NCI-H146 (cell line): ENCODE data around the gene SVEP1.
"Not testable (repeated sequence)": the region's sequence is repeated elsewhere in the genome, so short reads cannot be mapped to it uniquely, and the experiment has no call there.

Source experiments
- DNase-seq: peaks from one replicate; lab custom pipeline; 2025; lab: John Stamatoyannopoulos, UW

SVEP1 gene

DNA sequence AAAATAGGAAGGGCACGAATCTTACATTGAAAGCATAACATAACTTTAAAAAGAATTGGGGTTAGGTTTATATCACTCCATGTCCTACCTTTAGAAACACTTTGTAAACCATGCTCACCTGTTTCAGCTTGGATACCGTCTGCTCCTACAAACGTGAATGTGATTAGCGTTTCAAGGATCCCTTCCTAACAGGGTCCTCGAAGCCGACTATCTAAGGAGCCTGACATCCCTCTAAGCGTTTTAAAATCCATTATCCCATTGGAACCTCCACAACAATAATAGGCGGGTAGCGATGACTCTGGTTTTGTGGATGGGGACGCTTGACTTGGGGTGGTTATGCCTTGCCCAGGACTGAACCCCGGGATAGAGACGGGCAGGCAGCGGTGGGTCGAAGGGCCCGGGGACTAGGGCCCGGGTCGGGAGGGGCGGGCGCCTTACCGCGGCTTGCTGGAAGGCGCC, 937 bp downstream of the SVEP1 start:
- no peak for DNase-seq

GRCh38 chr9:110575945-110576344, 3.6 kb downstream of the SVEP1 start:
- no peak for DNase-seq

GRCh38 chr9:110575169-110575568, 4.4 kb downstream of the SVEP1 start:
- no peak for DNase-seq

- no peak for DNase-seq
These were observed 6.2 kb downstream of the SVEP1 start for GRCh38 chr9:110573305-110573704.

DNA sequence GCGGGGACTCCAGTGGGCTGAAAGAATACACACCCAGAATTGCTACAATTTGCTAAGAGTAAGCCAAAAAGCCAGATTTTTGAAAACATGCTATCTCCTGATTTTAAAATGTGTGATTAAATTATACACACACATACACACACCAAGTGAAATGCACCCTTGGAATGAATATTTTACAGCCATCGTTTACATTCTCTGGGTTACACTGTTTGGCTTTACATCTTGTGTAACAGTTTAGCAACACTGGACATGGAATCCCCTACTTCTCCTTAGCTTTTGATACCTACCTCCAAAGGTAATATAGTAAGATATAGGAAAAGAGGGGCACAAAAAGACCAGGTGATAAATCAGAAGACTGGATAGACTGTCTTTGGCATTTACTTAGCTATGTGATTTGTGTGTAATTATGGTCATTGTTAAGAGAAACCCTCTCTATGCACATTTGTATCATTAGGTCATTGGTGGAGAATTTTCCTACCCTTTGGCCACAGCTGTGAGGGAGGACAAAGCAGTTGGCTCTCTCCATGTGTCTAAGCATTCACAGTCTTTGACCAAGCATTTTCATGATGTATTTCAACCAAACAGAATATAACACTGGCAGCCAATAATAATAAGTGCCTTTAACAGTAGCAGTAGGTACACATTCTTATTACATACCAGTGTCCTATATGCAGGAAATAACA, 7.6 kb downstream of the SVEP1 start:
- DNase-seq = no peak

- no peak for DNase-seq
These were observed 13.4 kb downstream of the SVEP1 start for GRCh38 chr9:110566156-110566555.

DNA sequence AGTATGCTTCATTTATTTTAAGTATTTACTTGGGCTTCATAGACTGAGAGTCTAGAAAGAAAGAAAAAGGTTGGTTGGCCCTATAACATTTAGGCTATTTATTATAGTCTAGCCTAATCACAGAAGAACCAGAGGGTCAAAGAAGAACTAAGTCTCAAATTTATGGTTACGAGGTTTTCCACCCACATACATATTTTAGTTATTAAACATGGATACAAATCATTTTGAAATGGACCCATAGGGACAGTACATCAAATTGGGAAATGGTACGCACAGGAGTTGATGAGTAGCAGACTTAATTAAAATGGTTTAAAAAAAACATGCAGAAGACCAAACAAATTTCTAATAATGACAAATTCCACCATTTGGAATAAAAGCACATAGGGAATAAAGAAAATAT, 17.7 kb downstream of the SVEP1 start:
- no peak for DNase-seq

- no peak for DNase-seq
These were observed 19.7 kb downstream of the SVEP1 start for GRCh38 chr9:110559869-110560268.

- no peak for DNase-seq
These were observed 23.8 kb downstream of the SVEP1 start for GRCh38 chr9:110555551-110556331.

- DNase-seq = no peak
These were observed 33.1 kb downstream of the SVEP1 start for GRCh38 chr9:110546411-110546871.

DNA sequence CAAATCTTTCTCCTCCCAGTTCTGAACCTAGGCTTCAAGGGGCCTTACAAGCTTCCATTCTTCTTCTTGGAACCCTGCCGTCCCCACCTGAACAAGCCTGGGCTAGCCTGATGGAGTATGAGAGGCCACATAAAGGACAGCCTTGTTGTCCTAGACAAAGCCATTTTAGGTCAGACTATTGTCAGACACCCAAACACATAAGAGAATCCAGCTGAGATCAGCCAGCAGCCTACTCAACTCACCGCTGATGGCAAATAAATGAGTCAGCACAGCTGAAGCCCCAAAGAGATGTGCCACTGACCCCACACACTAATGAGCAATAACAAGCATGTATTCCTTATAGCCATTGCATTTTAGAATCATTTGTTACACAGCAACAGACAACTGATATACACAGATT, 33.8 kb downstream of the SVEP1 start:
- DNase-seq = no peak

DNA sequence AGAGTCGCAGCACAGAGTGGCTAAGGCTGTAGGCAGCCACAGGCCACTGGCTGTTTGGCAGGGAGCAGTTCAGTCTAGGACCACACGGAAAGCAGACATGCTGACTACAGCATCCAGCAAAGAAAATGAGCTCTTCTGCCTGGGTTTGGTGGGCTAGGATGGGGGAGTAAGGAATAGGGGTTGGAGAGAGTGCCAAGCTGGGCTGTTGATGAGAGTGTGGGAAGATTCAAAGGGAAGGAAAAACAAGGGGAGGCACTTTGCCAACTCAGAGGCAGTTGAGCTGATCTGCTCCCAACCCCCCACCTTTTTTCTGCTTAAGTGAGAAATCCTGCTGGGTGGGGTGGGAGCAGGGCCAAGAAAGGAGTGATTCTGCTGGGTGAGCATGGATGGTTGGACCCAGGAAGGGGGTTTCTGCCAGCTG, 35.9 kb downstream of the SVEP1 start:
- no peak for DNase-seq

DNA sequence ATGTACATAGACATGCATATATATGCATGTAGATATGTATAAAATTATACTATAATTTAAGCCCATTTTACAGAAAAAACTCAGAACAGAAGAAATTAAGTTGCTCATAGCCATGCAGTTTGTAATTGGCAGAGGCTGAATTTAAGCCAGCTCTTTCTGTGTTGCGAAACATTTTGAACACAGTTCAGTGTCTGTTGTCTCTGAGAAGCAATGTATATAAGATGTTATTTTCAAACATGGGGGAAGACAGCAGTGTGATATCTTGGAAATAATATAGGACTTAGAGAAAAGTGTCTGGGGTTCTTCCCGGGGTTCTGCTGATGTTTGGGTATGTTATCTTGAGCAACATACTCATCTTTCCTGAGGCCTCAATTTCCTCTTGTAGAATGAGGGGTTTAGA, 37.6 kb downstream of the SVEP1 start:
- no peak for DNase-seq

- no peak for DNase-seq
These were observed 40.9 kb downstream of the SVEP1 start for GRCh38 chr9:110538647-110539041.

- DNase-seq = no peak
These were observed 41.5 kb downstream of the SVEP1 start for GRCh38 chr9:110537841-110538646.

DNA sequence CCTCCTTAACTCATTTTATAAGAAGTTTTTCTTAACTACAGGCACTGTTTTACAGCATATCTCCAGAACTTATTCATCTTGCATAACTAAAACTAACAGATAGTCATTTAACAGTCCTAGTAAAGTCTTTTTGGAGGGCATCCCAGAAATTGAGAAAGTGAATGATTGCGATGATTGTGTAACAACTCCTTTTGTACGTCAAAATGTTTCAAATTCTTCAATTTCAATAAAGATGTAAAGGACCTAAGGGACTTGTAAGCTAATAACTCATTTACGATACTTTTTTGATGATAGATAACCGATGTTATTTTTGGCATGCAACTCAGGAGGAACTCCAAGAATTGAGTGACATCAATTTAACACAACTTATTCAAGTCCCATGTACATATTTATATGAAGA, 42.7 kb downstream of the SVEP1 start:
- DNase-seq = no peak

- not testable (repeated sequence) for DNase-seq
These were observed 45.4 kb downstream of the SVEP1 start for GRCh38 chr9:110534162-110534561.

GRCh38 chr9:110532908-110533665, 46.5 kb downstream of the SVEP1 start:
- DNase-seq = no peak

DNA sequence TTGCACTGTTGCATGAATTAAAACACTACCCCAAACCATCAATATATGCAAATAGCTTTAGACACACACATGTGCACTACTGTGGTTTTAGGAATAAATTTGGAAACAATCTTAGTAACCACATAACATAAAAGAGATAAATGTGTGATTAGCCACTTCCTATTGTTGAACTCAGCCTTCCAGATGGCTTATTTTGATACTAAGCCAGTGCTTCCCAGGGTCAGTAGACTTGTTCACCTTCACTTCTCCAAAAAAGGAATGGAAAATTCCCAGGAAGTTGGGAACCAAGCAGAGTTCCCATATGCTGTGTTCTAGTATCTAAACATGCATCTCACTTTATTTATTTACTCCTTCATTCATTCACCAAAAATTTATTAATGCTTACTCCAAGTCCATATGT, 47.8 kb downstream of the SVEP1 start:
- no peak for DNase-seq

DNA sequence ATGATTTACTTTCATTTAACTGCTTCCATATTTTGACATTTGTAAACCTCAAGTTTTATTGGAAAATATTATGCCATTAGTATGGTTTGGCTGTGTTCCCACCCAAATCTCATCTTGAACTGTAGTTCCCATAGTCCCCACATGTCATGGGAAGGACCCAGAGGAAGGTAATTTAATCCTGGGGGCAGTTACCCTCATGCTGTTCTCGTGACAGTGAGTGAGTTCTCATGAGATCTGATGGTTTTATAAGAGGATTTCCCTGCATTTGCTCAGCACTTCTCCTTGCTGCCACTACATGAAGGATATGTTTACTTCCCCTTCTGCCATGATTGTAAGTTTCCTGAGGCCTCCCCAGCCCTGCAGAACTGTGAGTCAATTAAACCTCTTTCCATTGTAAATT, 48.3 kb downstream of the SVEP1 start:
- DNase-seq = not testable (repeated sequence)

DNA sequence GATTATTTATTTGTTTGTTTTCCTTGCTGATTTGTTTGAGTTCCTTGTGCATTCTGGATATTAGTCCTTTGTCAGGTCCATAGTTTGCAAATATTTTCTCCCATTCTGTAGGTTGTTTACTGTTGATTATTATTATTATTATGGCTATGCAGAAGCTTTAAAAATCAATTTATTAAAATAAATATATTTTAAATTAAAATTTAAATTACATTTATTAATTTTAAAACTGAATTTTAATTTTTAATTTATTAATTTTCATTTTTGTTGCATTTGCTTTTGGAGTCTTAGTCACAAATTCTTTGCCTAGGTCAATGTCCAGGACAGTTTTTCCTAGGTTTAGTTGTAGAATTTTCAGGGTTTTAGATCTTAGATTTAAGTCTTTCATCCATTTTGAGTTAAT, 50.9 kb downstream of the SVEP1 start:
- DNase-seq = no peak

DNA sequence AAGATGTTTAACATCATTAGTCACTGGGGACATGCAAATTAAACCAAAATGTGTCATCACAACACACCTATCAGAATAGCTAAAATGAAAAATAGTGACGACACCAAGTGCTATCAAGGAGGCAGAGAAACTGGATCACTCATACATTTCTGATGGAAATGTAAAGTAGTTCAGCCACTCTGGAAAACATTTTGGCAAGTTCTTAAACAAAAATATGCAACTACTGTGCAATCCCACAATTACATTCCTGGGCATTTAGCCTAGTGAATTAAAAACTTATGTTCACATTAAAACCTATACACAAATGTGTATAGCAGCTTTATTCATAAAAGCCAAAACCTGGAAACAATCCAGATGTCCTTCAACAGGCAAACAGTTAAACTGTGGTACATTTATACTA, 53.1 kb downstream of the SVEP1 start:
- no peak for DNase-seq
